GM12892 (cell line): Measurements from ENCODE around the gene NR2C2.

Experiments
- POLR2A ChIP-seq: IDR thresholded peaks from 2 replicates; pipeline ENCODE4 v1.6.1; 2011; ENCODE audit warnings: low read depth, low read length, control low read depth
- POLR2AphosphoS5 ChIP-seq: IDR thresholded peaks from 2 replicates; pipeline ENCODE4 v1.6.1; 2011; ENCODE audit warnings: low read depth, low read length, control low read depth

DNA sequence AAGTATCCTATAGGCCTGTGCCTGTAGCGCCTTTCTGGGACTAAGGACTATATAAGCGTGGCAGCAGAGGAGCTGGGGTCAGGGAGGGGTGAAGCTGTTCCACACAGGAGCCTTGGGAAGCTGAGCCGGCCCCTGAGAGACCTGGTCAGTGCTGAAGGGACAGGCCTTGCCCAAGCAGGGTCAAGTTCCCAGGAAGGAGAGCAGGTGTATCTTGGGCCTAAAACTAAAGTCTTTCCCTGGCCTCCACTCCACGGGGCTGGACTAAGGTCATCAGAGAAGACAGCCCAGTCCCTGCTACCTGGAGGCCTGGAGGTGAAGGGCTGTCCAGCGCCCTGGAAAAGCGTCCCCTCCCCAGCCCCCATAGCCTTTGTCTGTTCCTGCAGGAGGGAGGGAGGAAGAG, 23.9 kb upstream of the NR2C2 start:
- TF ChIP-seq POLR2AphosphoS5 (no peak), POLR2A (no peak)
